ENCODE results near the gene KDM7A. TPM values are rescaled to one million over a fixed set of nuclear protein-coding genes. Genes with fewer than 3 reads are reported as not detected.

Gene KDM7A
- total and polyA plus RNA-seq, 9 of the 15 experiments (the other 6 are each of a cell fraction or from before 2014, with no cell fraction given), result 0.90 to 8.4 (median 7.0) TPM

DNA sequence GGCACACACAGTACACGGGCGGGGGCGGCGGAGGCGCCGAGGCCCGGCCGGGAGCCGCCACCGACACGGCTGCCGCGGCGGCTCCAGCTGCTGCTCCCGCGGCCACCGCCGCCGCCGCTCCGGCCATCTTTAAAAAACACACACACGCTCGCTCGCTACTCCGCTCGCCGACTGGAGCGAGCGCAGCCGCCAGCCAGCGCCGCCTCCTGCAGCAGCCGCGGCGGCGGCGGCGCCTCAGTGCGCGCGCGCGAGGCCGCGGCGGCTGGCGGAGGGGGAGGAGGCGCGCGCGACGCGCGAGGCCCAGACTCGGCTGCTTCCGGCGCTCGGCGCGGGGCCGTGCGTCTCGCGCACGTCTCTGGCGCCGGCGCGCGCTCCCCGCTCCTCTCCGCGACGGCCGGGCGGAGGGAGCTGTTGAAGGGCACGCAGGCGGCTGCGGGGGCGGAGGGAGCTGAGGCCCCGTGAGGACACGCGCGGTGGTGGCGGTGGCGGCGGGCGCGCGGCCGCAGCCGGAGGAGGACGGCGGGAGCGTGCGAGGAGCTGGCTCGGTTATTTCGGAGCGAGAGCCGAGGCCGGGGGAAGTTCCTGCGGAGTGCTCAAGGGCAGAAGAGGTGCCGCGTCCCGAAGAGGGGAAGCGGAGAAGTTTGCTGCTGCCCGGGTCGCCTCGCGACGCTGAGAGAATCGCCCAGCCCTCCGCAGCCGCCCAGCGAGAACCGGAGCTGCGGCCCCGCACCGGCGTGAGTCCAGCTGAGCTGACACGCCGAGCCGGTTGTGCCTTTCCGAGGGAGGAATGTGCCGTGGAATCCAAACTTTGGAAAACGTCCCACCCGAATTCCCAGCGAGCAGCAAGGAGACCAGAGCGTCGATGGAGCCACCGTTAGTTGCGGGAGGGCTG, at the start of gene KDM7A (continued):
- TF ChIP-seq, protein P1, sequence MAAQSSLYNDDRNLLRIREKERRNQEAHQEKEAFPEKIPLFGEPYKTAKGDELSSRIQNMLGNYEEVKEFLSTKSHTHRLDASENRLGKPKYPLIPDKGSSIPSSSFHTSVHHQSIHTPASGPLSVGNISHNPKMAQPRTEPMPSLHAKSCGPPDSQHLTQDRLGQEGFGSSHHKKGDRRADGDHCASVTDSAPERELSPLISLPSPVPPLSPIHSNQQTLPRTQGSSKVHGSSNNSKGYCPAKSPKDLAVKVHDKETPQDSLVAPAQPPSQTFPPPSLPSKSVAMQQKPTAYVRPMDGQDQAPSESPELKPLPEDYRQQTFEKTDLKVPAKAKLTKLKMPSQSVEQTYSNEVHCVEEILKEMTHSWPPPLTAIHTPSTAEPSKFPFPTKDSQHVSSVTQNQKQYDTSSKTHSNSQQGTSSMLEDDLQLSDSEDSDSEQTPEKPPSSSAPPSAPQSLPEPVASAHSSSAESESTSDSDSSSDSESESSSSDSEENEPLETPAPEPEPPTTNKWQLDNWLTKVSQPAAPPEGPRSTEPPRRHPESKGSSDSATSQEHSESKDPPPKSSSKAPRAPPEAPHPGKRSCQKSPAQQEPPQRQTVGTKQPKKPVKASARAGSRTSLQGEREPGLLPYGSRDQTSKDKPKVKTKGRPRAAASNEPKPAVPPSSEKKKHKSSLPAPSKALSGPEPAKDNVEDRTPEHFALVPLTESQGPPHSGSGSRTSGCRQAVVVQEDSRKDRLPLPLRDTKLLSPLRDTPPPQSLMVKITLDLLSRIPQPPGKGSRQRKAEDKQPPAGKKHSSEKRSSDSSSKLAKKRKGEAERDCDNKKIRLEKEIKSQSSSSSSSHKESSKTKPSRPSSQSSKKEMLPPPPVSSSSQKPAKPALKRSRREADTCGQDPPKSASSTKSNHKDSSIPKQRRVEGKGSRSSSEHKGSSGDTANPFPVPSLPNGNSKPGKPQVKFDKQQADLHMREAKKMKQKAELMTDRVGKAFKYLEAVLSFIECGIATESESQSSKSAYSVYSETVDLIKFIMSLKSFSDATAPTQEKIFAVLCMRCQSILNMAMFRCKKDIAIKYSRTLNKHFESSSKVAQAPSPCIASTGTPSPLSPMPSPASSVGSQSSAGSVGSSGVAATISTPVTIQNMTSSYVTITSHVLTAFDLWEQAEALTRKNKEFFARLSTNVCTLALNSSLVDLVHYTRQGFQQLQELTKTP (IDR thresholded peaks at IDR 0.05; ENCODE audit: low read depth in 1 of 2, partially characterized antibody in 2 of 2), result no peak
- TF ChIP-seq ZKSCAN3 (CRISPR knock-in tag; IDR thresholded peaks at IDR 0.05), result no peak
- no peak for TF ChIP-seq XRCC4 (IDR thresholded peaks at IDR 0.05; ENCODE audit: extremely low read depth, insufficient read depth, insufficient read length)
- TF ChIP-seq NCOA2 (IDR thresholded peaks at IDR 0.05; ENCODE audit: partially characterized antibody in 2 of 2), result no peak
- no peak for TF ChIP-seq MEF2D (tag; conservative IDR thresholded peaks at IDR 0.05; ENCODE audit: low read depth)
- TF ChIP-seq ZNF212 (CRISPR knock-in tag; IDR thresholded peaks at IDR 0.05), result peak; percentile 75
- no peak for TF ChIP-seq JUNB (CRISPR knock-in tag; conservative IDR thresholded peaks at IDR 0.05)
- peak; percentile 99 for TF ChIP-seq L3MBTL2 (IDR thresholded peaks at IDR 0.05)
- TF ChIP-seq SMAD3 (CRISPR knock-in tag; conservative IDR thresholded peaks at IDR 0.05), result 0 out of 2 replicates have a peak, but pooled peaks have one; percentile 62
- TF ChIP-seq, protein P2, sequence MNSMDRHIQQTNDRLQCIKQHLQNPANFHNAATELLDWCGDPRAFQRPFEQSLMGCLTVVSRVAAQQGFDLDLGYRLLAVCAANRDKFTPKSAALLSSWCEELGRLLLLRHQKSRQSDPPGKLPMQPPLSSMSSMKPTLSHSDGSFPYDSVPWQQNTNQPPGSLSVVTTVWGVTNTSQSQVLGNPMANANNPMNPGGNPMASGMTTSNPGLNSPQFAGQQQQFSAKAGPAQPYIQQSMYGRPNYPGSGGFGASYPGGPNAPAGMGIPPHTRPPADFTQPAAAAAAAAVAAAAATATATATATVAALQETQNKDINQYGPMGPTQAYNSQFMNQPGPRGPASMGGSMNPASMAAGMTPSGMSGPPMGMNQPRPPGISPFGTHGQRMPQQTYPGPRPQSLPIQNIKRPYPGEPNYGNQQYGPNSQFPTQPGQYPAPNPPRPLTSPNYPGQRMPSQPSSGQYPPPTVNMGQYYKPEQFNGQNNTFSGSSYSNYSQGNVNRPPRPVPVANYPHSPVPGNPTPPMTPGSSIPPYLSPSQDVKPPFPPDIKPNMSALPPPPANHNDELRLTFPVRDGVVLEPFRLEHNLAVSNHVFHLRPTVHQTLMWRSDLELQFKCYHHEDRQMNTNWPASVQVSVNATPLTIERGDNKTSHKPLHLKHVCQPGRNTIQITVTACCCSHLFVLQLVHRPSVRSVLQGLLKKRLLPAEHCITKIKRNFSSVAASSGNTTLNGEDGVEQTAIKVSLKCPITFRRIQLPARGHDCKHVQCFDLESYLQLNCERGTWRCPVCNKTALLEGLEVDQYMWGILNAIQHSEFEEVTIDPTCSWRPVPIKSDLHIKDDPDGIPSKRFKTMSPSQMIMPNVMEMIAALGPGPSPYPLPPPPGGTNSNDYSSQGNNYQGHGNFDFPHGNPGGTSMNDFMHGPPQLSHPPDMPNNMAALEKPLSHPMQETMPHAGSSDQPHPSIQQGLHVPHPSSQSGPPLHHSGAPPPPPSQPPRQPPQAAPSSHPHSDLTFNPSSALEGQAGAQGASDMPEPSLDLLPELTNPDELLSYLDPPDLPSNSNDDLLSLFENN (IDR thresholded peaks at IDR 0.05; ENCODE audit: low read depth in 2 of 2, low read length in 2 of 2), result peak in 1 of 2 experiments; percentile 13; a peak in 2 of 4 replicates
- peak; percentile 91; the same call in 1 of the 2 replicates for TF ChIP-seq DMBX1 (CRISPR knock-in tag; IDR thresholded peaks at IDR 0.05; ENCODE audit: borderline replicate concordance)
- TF ChIP-seq, protein P3, sequence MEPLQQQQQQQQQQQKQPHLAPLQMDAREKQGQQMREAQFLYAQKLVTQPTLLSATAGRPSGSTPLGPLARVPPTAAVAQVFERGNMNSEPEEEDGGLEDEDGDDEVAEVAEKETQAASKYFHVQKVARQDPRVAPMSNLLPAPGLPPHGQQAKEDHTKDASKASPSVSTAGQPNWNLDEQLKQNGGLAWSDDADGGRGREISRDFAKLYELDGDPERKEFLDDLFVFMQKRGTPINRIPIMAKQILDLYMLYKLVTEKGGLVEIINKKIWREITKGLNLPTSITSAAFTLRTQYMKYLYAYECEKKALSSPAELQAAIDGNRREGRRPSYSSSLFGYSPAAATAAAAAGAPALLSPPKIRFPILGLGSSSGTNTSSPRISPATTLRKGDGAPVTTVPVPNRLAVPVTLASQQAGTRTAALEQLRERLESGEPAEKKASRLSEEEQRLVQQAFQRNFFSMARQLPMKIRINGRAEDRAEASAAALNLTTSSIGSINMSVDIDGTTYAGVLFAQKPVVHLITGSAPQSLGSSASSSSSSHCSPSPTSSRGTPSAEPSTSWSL (CRISPR knock-in tag; IDR thresholded peaks at IDR 0.05; ENCODE audit: borderline replicate concordance), result no peak
- TF ChIP-seq, protein P4, sequence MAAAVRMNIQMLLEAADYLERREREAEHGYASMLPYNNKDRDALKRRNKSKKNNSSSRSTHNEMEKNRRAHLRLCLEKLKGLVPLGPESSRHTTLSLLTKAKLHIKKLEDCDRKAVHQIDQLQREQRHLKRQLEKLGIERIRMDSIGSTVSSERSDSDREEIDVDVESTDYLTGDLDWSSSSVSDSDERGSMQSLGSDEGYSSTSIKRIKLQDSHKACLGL (CRISPR knock-in tag; IDR thresholded peaks at IDR 0.05; ENCODE audit: borderline replicate concordance, poor library complexity, severe bottlenecking), result peak; percentile 21
- TF ChIP-seq, protein P5, sequence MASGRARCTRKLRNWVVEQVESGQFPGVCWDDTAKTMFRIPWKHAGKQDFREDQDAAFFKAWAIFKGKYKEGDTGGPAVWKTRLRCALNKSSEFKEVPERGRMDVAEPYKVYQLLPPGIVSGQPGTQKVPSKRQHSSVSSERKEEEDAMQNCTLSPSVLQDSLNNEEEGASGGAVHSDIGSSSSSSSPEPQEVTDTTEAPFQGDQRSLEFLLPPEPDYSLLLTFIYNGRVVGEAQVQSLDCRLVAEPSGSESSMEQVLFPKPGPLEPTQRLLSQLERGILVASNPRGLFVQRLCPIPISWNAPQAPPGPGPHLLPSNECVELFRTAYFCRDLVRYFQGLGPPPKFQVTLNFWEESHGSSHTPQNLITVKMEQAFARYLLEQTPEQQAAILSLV (tag; IDR thresholded peaks at IDR 0.05), result no peak
- TF ChIP-seq ZSCAN29 (IDR thresholded peaks at IDR 0.05), result 0 out of 2 replicates have a peak, but pooled peaks have one; percentile 24
- TF ChIP-seq ZNF717 (CRISPR knock-in tag; IDR thresholded peaks at IDR 0.05), result no peak

Data from K562 (cell line).